ELR (cell line): ENCODE measurements around the gene S100A1.
A peak's percentile ranks its signal among the peaks of the same experiment; 100 is the strongest.
"Not testable (repeated sequence)": the region's sequence is repeated elsewhere in the genome, so short reads cannot be mapped to it uniquely, and the experiment has no call there.

Source experiments
- DNase-seq: peaks from one replicate; pipeline ENCODE4 v3.0.0-alpha.2; 2015; ENCODE audit warnings: low read depth

The S100A1 gene

GRCh38 chr1:153658400-153659174, 30.4 kb downstream of the S100A1 start, which contains the start of gene SNAPIN:
TSS of gene SNAPIN (plus strand) at chr1:153658703. CDS start at chr1:153658744, 41 bp downstream.
- DNase-seq = peak; percentile 90

GRCh38 chr1:153659175-153659534, 30.9 kb downstream of the S100A1 start:
- DNase-seq = no peak

GRCh38 chr1:153659656-153660055, 31.4 kb downstream of the S100A1 start:
- no peak for DNase-seq

GRCh38 chr1:153661111-153661708, 33.0 kb downstream of the S100A1 start:
- DNase-seq = no peak

GRCh38 chr1:153662269-153662668, 34.0 kb downstream of the S100A1 start:
- no peak for DNase-seq

- DNase-seq = peak; percentile 71
These were observed 35.0 kb downstream of the S100A1 start for GRCh38 chr1:153663211-153663610.

GRCh38 chr1:153667439-153667838, 39.2 kb downstream of the S100A1 start:
- DNase-seq = no peak

GRCh38 chr1:153668672-153669071, 40.4 kb downstream of the S100A1 start:
- DNase-seq = not testable (repeated sequence)

GRCh38 chr1:153669606-153670005, 41.4 kb downstream of the S100A1 start:
- no peak for DNase-seq

GRCh38 chr1:153670257-153670858, 42.1 kb downstream of the S100A1 start:
- DNase-seq = peak; percentile 33

GRCh38 chr1:153670859-153671627, 42.8 kb downstream of the S100A1 start, which contains the start of gene ILF2:
TSS of gene ILF2 (minus strand) at chr1:153670993. CDS start at chr1:153670922, 71 bp downstream.
- DNase-seq = peak; percentile 100

GRCh38 chr1:153671628-153672353, 43.6 kb downstream of the S100A1 start:
- DNase-seq = peak; percentile 85

- no peak for DNase-seq
These were observed 45.3 kb downstream of the S100A1 start for GRCh38 chr1:153673511-153673910.

- peak; percentile 61 for DNase-seq
These were observed 49.7 kb downstream of the S100A1 start for GRCh38 chr1:153677718-153678518.

- peak; percentile 52 for DNase-seq
These were observed 50.5 kb downstream of the S100A1 start, which contains the start of gene NPR1 for GRCh38 chr1:153678519-153679336. TSS of gene NPR1 (plus strand) at chr1:153678688. CDS start at chr1:153679109, 421 bp downstream.

GRCh38 chr1:153679337-153680119, 51.3 kb downstream of the S100A1 start:
- DNase-seq = peak; percentile 30

- DNase-seq = no peak
These were observed 51.8 kb downstream of the S100A1 start for GRCh38 chr1:153680120-153680403.
